Mesendoderm (in vitro differentiated cells): ENCODE data around the gene ITPRID1.
A peak's percentile ranks its signal among the peaks of the same experiment; 100 is the strongest.

Source experiments
- DNase-seq: peaks from one replicate; pipeline ENCODE4 v3.0.0; 2013
- H2AK5ac ChIP-seq: 2 replicates; pipeline ENCODE4 v1.6.1; 2013; ENCODE audit warnings: low read length, inconsistent platforms
- H2BK120ac ChIP-seq: 2 replicates; pipeline ENCODE4 v1.6.1; 2013; ENCODE audit warnings: low read depth, mild to moderate bottlenecking, low read length, moderate library complexity, mixed read lengths
- H2BK15ac ChIP-seq: replicated peaks from 2 replicates; pipeline ENCODE4 v1.6.1; 2013; ENCODE audit warnings: low read depth, mild to moderate bottlenecking, moderate library complexity
- H2BK5ac ChIP-seq: 2 replicates; pipeline ENCODE4 v1.6.1; 2013; ENCODE audit warnings: low read length, inconsistent platforms
- H3K18ac ChIP-seq: 2 replicates; pipeline ENCODE4 v1.6.1; 2013; ENCODE audit warnings: mild to moderate bottlenecking, low read length, mixed read lengths
- H3K23ac ChIP-seq: one replicate; pipeline ENCODE4 v1.6.1; 2013; ENCODE audit warnings: low read length
- H3K27ac ChIP-seq: 2 replicates; pipeline ENCODE4 v1.5.1; 2013; ENCODE audit warnings: low read depth, mild to moderate bottlenecking, inconsistent platforms, low read length, moderate library complexity
- H3K27me3 ChIP-seq: 2 replicates; pipeline ENCODE4 v1.6.1; 2013; ENCODE audit warnings: low read length, control low read depth, mild to moderate bottlenecking, inconsistent platforms; ENCODE audit not compliant: insufficient read depth, poor library complexity
- H3K36me3 ChIP-seq: 2 replicates; pipeline ENCODE4 v1.6.1; 2013; ENCODE audit warnings: low read length, inconsistent platforms; ENCODE audit not compliant: control insufficient read depth, insufficient read depth
- H3K4ac ChIP-seq: one replicate; pipeline ENCODE4 v1.6.1; 2013; ENCODE audit warnings: low read depth, mild to moderate bottlenecking, low read length, moderate library complexity
- H3K4me1 ChIP-seq: 2 replicates; pipeline ENCODE4 v1.6.1; 2013; ENCODE audit warnings: low read depth, low read length, inconsistent platforms; ENCODE audit not compliant: control insufficient read depth
- H3K4me2 ChIP-seq: 2 replicates; pipeline ENCODE4 v1.6.1; 2013; ENCODE audit warnings: low read length
- H3K4me3 ChIP-seq: 2 replicates; pipeline ENCODE4 v1.5.1; 2013; ENCODE audit warnings: mild to moderate bottlenecking, low read length
- H3K56ac ChIP-seq: one replicate; pipeline ENCODE4 v1.6.1; 2013; ENCODE audit warnings: low read length
- H3K79me1 ChIP-seq: 2 replicates; pipeline ENCODE4 v1.6.1; 2013; ENCODE audit warnings: low read length, inconsistent platforms
- H3K79me2 ChIP-seq: 2 replicates; pipeline ENCODE4 v1.6.1; 2013; ENCODE audit warnings: mild to moderate bottlenecking, low read length; ENCODE audit not compliant: control insufficient read depth, insufficient read depth
- H3K9ac ChIP-seq: 2 replicates; pipeline ENCODE4 v1.6.1; 2013; ENCODE audit warnings: low read length, inconsistent platforms
- H4K5ac ChIP-seq: one replicate; pipeline ENCODE4 v1.6.1; 2013; ENCODE audit warnings: low read length
- H4K8ac ChIP-seq: one replicate; pipeline ENCODE4 v1.6.1; 2013; ENCODE audit warnings: low read depth, mild to moderate bottlenecking, control low read depth, low read length, moderate library complexity
- WGBS: extraction: QIAGEN DNeasy Blood & Tissue Kit; methylation state at CpG from one replicate; pipeline ENCODE4 v1.1.7; 2013; ENCODE audit warnings: low lambda C conversion rate, missing lambda C conversion rate; ENCODE audit not compliant: insufficient coverage; ENCODE audit errors: extremely low coverage; 5-methylcytosine and 5-hydroxymethylcytosine counted together

The ITPRID1 gene

GRCh38 chr7:31652063-31652326 lies 138.1 kb downstream of the ITPRID1 start:
- no peak overlapping the region for H2AK5ac ChIP-seq
- H3K4me2 ChIP-seq: no peak overlapping the region
- H2BK120ac ChIP-seq: no peak overlapping the region
- peaks cover 6% of the 10 kb centered on the region for H3K4me1 ChIP-seq
- H3K79me1 ChIP-seq: no peaks in the 10 kb centered on the region
- no peak overlapping the region for H4K8ac ChIP-seq
- H3K79me2 ChIP-seq: no peaks in the 10 kb centered on the region
- no peak overlapping the region for H2BK15ac ChIP-seq
- no peak overlapping the region for H3K23ac ChIP-seq
- H3K36me3 ChIP-seq: no peaks in the 10 kb centered on the region
- no peak overlapping the region for H2BK5ac ChIP-seq
- no peak overlapping the region for H3K9ac ChIP-seq
- no peak overlapping the region for H4K5ac ChIP-seq
- H3K27me3 ChIP-seq: no peaks in the 10 kb centered on the region
- H3K4ac ChIP-seq: no peak overlapping the region
- DNase-seq: no peak
- H3K56ac ChIP-seq: no peak overlapping the region
- H3K4me3 ChIP-seq: no peak overlapping the region
- no peak overlapping the region for H3K27ac ChIP-seq
- H3K18ac ChIP-seq: no peak overlapping the region

DNA sequence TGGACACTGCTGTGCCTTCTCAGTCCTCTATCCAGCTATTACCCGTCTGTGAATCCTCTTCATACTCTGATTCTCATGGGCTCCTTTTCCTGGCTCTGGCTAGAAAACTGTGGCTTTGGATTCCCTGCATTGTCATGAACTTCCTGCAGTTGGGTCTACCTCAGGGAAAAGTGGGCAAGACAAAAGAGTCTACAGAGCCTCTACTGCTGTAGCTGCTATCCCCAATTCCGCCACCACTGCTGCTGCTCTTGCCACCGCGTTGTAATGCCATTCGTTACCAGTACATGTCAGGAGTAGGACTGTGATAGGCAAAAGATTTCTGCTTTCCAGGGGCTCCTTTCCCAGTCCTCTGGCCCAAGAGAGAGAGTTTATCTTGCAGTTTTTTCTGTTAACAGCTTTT lies 149.2 kb downstream of the ITPRID1 start:
- no peak overlapping the region for H3K56ac ChIP-seq
- H3K36me3 ChIP-seq: no peaks in the 10 kb centered on the region
- H2BK120ac ChIP-seq: no peak overlapping the region
- no peaks in the 10 kb centered on the region for H3K79me1 ChIP-seq
- WGBS: no CpG with 5 or more reads among the region's 5 CpGs
- H3K4me2 ChIP-seq: no peak overlapping the region
- no peak overlapping the region for H2BK5ac ChIP-seq
- no peak overlapping the region for H3K4ac ChIP-seq
- H4K8ac ChIP-seq: no peak overlapping the region
- H3K18ac ChIP-seq: peak overlapping the region; percentile 39
- no peak overlapping the region for H3K4me3 ChIP-seq
- no peak overlapping the region for H4K5ac ChIP-seq
- H3K4me1 ChIP-seq: no peaks in the 10 kb centered on the region
- H2AK5ac ChIP-seq: no peak overlapping the region
- H3K9ac ChIP-seq: no peak overlapping the region
- H3K23ac ChIP-seq: no peak overlapping the region
- H3K79me2 ChIP-seq: no peaks in the 10 kb centered on the region
- peak; percentile 88 for DNase-seq
- no peaks in the 10 kb centered on the region for H3K27me3 ChIP-seq
- H2BK15ac ChIP-seq: no peak overlapping the region
- no peak overlapping the region for H3K27ac ChIP-seq

DNA sequence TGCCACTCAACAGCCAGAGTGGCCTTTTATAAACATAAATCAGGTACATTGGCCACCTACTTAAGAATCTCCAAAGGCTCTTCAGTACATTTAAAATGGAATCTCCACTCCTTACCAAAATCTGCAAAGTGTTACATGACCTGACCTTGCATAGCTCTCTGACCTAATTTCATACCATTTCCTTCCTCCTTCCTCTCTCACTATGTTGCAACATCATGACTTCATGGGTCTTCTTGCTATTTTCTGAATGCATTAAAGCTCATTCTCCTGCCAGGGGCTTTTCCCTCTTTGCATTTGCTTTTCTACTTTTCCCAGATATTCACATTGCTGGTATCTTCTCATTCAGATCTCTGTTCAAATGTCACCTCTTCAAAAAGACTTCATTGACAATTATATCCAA lies 151.0 kb downstream of the ITPRID1 start:
- Histone ChIP-seq H2BK15ac (no peak overlapping the region), H3K4me3 (no peak overlapping the region), H4K5ac (no peak overlapping the region), H3K23ac (no peak overlapping the region), H4K8ac (no peak overlapping the region), H2BK120ac (no peak overlapping the region), H2AK5ac (no peak overlapping the region), H3K4me1 (no peaks in the 10 kb centered on the region), H3K27ac (no peak overlapping the region), H3K4me2 (no peak overlapping the region), H2BK5ac (no peak overlapping the region), H3K79me2 (no peaks in the 10 kb centered on the region), H3K9ac (no peak overlapping the region), H3K36me3 (no peaks in the 10 kb centered on the region), H3K79me1 (no peaks in the 10 kb centered on the region), H3K27me3 (no peaks in the 10 kb centered on the region), H3K4ac (no peak overlapping the region), H3K56ac (no peak overlapping the region), H3K18ac (no peak overlapping the region)
- no peak for DNase-seq

GRCh38 chr7:31665546-31665945 lies 151.7 kb downstream of the ITPRID1 start:
- no peak overlapping the region for H4K8ac ChIP-seq
- DNase-seq: no peak
- no peak overlapping the region for H3K4ac ChIP-seq
- H3K79me2 ChIP-seq: no peaks in the 10 kb centered on the region
- no peak overlapping the region for H3K4me3 ChIP-seq
- no peak overlapping the region for H3K9ac ChIP-seq
- no peak overlapping the region for H2BK15ac ChIP-seq
- no peak overlapping the region for H3K18ac ChIP-seq
- no peak overlapping the region for H3K4me2 ChIP-seq
- H4K5ac ChIP-seq: no peak overlapping the region
- H2BK120ac ChIP-seq: no peak overlapping the region
- H3K56ac ChIP-seq: no peak overlapping the region
- H3K79me1 ChIP-seq: no peaks in the 10 kb centered on the region
- no peaks in the 10 kb centered on the region for H3K4me1 ChIP-seq
- no peaks in the 10 kb centered on the region for H3K27me3 ChIP-seq
- no peak overlapping the region for H3K27ac ChIP-seq
- no CpG with 5 or more reads among the region's 1 CpG for WGBS
- H3K23ac ChIP-seq: no peak overlapping the region
- no peaks in the 10 kb centered on the region for H3K36me3 ChIP-seq
- no peak overlapping the region for H2AK5ac ChIP-seq
- no peak overlapping the region for H2BK5ac ChIP-seq

DNA sequence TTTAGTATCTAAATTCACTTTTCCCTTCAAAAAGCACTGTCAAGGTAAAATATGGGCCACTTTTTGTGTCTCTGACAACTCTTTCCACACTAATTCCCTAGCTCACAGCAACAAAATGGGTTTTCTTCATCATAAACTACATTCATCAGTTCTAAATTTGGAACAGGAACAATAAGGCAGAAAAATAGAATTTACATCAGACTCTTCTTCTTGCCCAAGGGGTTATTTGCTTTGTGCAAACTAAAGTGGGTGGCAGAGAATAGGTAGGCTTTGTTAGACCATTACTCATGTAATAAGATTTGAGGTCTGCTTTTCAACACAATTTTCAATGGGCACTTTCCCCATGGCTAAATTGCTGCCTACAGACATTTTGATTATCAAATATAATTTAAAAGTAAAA lies 155.6 kb downstream of the ITPRID1 start:
- no peak overlapping the region for H2BK5ac ChIP-seq
- H2AK5ac ChIP-seq: no peak overlapping the region
- no peaks in the 10 kb centered on the region for H3K79me2 ChIP-seq
- no peak overlapping the region for H3K9ac ChIP-seq
- no peaks in the 10 kb centered on the region for H3K36me3 ChIP-seq
- no peak overlapping the region for H3K56ac ChIP-seq
- H3K18ac ChIP-seq: no peak overlapping the region
- H3K4me2 ChIP-seq: no peak overlapping the region
- DNase-seq: no peak
- H4K8ac ChIP-seq: no peak overlapping the region
- no peak overlapping the region for H2BK15ac ChIP-seq
- no peak overlapping the region for H2BK120ac ChIP-seq
- no peaks in the 10 kb centered on the region for H3K27me3 ChIP-seq
- no peak overlapping the region for H3K27ac ChIP-seq
- H4K5ac ChIP-seq: no peak overlapping the region
- no peaks in the 10 kb centered on the region for H3K79me1 ChIP-seq
- H3K4me3 ChIP-seq: no peak overlapping the region
- H3K23ac ChIP-seq: no peak overlapping the region
- no peak overlapping the region for H3K4ac ChIP-seq
- no peaks in the 10 kb centered on the region for H3K4me1 ChIP-seq

DNA sequence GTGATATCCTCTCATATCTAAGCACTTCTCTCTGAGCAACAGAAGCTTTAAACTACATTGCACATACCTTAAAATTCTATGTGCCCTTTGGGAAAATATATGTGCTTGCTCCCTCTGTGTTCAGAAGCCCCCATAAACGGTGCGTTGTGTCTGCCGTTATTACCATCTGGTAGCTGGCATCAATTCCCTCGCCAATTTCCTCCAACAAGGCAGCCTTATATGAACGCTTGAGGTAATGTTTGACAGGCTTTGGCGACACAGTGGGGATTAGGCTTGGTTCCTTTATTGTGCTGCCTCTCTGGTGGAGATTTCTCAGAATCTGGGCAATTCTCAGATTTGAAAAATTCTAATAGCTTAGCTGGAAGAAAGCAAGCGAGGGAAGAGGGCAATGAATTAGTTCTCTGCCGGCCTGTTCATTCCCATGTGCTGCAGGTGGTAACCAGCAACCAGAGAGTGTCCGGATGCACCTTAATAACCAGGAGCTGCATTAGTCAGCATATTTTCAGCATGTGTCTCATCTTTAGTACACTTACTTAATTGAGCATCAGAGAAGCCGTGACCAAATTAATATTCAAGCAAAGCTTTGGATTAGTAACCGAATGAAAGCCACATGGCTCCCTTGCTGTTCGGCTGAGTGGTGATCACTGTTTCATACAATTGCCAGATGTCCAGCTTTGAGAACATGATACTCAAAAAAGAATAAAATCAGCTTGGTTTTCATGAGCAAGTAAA lies 165.8 kb downstream of the ITPRID1 start:
- Histone ChIP-seq H3K4ac (no peak overlapping the region), H3K36me3 (no peaks in the 10 kb centered on the region), H3K79me1 (no peaks in the 10 kb centered on the region), H3K23ac (no peak overlapping the region), H3K56ac (no peak overlapping the region), H2BK15ac (no peak overlapping the region), H4K5ac (no peak overlapping the region), H2BK120ac (no peak overlapping the region), H3K27me3 (no peaks in the 10 kb centered on the region), H3K79me2 (no peaks in the 10 kb centered on the region), H2BK5ac (no peak overlapping the region), H3K9ac (no peak overlapping the region), H3K4me2 (no peak overlapping the region), H3K27ac (no peak overlapping the region), H3K4me1 (no peaks in the 10 kb centered on the region), H4K8ac (no peak overlapping the region), H3K18ac (no peak overlapping the region), H2AK5ac (no peak overlapping the region), H3K4me3 (no peak overlapping the region)
- no CpG with 5 or more reads among the region's 12 CpGs for WGBS
- DNase-seq: no peak
